GM18505 (cell line): ENCODE measurements around the gene ITPR2.
A peak's percentile ranks its signal among the peaks of the same experiment; 100 is the strongest.

Source experiments
- ATAC-seq: cut with Tn5 transposase; IDR thresholded peaks from one replicate; pipeline ENCODE4 v1.9.1; 2021; ENCODE audit not compliant: unreplicated experiment
- POLR2A ChIP-seq: IDR thresholded peaks from 4 replicates; pipeline ENCODE4 v1.6.1; 2011; ENCODE audit warnings: borderline replicate concordance; ENCODE audit not compliant: insufficient read depth, insufficient read length; ENCODE audit errors: extremely low read depth

The ITPR2 gene

GRCh38 chr12:26736563-26737486 is 96.2 kb downstream of the ITPR2 start:
- TF ChIP-seq POLR2A = no peak
- no peak for ATAC-seq

GRCh38 chr12:26735249-26735639 is 97.8 kb downstream of the ITPR2 start:
- no peak for TF ChIP-seq POLR2A
- ATAC-seq = no peak

- TF ChIP-seq POLR2A = no peak
- ATAC-seq = no peak
Observed at GRCh38 chr12:26734510-26735248, 98.3 kb downstream of the ITPR2 start.

GRCh38 chr12:26732005-26732908 is 100.7 kb downstream of the ITPR2 start:
- no peak for TF ChIP-seq POLR2A
- peak; percentile 67 for ATAC-seq

GRCh38 chr12:26730481-26731350 is 102.3 kb downstream of the ITPR2 start:
- ATAC-seq = no peak
- no peak for TF ChIP-seq POLR2A

- peak; percentile 43 for ATAC-seq
Observed at GRCh38 chr12:26729137-26729671, 103.8 kb downstream of the ITPR2 start.

GRCh38 chr12:26728205-26729050 is 104.6 kb downstream of the ITPR2 start:
- no peak for TF ChIP-seq POLR2A
- no peak for ATAC-seq

- no peak for ATAC-seq
- no peak for TF ChIP-seq POLR2A
Observed at GRCh38 chr12:26727482-26728204, 105.4 kb downstream of the ITPR2 start.

GRCh38 chr12:26726956-26727355 is 106.0 kb downstream of the ITPR2 start:
- no peak for ATAC-seq
- no peak for TF ChIP-seq POLR2A

- no peak for TF ChIP-seq POLR2A
- ATAC-seq = no peak
Observed at GRCh38 chr12:26725276-26725916, 107.6 kb downstream of the ITPR2 start.
